ENCODE data around the gene MGARP.

Gene MGARP

DNA sequence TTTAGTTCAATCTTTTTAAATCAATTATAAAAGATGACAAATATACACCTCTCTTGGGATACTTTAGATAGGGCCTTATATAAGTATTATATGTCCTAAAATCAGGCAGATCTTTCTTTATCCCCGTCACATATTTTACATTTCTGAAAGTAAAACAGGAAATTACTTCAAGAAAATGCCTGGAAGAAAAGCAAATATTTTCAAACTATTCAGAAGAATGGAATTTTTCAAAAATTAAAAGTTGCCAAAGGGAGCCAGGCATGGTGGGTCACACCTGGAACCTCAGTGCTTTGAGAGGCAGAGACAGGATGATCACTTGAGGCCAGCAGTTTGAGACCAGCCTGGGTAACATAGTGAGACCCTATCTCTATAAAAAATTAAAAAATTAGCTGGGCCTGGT lies 34.4 kb downstream of the MGARP start:
- H3K4me3 ChIP-seq (ENCODE audit: low read depth, low read length), result no peak overlapping the region

DNA sequence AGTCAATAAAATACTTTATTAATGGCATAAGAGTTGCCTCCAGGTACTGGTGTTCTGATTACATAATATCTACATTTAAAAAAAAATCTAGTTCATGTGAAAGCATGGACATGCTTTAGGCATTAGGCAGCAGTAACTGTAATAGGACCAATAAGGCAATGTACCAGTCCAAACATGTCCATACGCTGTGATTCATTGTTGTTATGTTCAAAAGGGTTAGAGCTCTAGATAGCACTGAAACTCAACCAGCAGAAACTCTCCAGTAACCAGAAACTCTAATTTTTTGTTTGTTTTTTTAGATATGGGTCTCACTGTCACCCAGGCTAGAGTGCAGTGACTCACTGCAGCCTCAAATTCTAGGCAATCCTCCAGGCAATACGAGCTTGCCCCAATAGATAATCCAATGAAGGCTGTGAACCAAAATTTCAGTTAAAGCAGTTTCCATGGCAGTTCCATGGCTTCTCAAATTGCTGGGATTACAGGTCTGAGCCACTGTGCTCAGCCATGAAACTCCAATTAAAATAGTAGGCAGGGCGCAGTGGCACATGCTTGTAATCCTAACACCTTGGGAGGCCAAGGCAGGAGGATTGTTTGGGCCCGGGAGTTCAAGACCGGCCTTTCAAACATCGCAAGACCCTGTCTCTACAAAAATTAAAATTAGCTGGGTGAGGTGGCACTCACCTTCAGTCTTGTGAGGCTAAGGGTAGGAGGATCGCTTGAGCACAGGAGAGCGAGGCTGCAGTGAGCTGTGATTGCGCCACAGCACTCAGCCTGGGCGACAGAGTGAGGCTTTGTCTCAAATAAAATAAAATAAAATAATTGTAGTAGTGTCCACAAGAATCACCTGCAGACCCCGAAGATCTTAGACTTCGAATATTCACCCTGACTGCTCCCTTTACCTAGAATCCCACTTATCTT lies 36.3 kb downstream of the MGARP start:
- no peak overlapping the region for H3K4me3 ChIP-seq (ENCODE audit: low read depth, low read length)

DNA sequence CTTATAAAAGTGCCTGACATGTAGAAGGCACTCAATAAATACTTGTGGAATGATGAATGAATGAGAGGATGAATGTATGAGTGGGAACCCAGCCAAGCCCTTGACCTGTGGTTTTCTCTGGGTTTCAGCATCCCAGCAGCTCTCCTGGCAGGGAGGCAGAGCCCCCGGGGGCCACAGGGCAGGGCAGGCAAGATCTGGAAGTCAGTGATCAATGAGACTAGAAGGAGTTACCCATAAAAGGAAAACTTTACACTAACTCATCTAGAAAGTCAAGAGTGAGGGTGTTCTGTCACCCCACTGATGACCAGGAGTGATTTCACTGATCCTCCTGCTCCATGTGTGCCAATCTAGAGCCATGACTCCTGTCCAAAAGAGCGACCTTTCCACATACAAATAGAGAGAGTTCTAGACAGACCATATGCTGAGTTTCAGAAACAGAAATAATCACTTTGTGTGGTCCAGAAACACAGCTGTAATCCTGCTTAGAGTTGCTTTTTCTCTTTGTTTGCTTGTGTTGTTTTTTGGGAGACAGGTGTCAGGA lies 37.4 kb downstream of the MGARP start:
- no peak overlapping the region for H3K4me3 ChIP-seq (ENCODE audit: low read depth, low read length)

DNA sequence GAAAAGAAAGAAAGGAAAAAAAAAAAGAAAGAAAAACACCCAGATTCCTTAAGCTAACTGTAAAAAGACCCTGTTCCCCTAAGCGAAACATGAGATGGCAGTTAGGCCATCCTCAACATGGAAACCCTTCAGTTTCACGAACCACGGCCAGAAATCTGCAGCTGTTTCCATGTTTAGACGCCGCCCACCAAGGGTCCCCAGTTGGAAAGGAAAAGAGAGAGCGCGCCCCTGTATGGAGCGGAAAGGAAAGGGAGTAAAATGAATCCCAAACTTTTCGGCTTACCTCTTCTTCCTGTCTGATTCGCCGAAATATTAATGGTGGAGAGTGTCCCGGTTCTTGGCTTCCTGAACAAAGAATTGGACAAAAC lies 38.3 kb downstream of the MGARP start:
- no peak overlapping the region for H3K4me3 ChIP-seq (ENCODE audit: low read depth, low read length)

DNA sequence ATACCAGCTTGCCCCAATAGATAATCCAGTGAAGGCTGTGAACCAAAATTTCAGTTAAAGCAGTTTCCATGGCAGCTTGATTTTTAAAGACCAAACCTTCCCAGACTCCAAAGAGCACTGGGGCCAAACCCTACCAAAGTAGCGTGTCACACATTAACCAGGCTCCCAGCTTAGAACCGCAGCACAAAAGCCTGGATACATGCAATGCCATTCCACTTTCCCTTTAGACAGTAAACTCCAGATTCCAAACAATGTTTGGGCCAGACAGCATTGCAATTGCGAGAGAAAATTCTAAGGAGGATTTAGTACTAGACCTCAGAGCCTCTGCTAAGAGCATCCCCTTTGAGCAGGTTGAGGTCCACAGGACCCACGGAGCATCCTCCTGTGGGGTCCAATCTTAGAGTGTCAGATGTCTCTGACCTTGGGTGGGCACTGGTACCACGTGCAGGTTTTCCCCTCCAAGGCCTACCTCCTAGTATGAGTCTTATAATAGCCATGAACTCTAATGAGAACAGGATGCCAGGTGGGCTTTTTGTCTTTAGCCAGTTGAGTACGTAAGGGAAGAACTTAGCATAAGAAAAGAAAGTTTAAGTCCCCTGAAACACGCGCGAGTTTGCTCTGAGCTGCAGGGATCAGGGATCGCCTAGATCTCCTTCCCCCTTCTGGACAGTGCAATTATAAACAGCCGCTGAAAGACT lies 38.8 kb downstream of the MGARP start:
- H3K4me3 ChIP-seq (ENCODE audit: low read depth, low read length), result no peak overlapping the region

DNA sequence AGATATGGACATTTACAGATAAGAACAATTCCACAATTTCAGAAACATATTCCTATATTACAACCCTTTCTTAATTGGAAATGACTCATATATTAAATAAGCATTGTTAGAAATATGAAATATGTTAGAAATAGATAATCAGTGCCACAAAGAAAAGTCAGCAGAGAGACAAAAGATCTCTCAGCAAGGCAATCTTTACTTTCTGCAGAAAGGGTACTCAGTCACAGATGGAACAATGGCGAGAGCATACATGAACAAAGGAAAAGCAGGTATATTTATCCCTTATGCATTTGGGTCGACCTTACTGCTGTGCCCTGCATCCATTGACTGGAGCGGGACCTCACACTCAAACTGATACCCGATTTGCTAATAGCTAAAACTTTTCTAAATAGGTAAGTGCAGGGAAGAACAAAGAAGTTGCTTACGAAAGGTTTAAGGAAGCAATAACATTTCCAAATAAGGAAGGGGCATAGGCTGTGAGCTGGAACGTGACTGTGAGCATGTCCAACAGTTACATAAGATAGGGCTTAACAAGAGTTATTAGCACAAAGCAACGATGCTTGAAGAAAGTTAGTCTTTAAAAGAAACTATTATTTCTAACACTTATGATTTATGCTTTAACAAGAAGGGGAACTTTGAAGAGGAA lies 40.8 kb downstream of the MGARP start:
- H3K4me3 ChIP-seq (ENCODE audit: low read depth, low read length), result no peak overlapping the region

DNA sequence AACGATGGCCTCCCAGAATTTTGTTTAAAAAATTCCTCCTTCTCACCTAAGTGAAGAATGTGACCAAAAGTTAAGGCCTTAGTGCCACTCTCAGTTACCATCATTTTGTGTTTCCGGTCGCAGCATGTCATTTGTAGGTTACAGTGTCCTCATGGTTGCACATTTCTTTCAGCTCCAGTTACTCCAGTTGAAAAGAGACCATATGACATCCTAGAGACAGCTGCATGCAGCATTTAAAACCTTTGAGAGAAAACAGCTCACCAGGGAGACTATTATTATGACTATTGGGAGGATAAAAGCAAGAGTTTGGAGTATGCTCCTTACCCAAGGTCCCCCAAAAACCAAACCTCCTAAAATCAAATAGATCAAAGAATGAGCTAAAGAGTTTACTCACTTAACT lies 45.8 kb downstream of the MGARP start:
- no peak overlapping the region for H3K4me3 ChIP-seq (ENCODE audit: low read depth, low read length)

DNA sequence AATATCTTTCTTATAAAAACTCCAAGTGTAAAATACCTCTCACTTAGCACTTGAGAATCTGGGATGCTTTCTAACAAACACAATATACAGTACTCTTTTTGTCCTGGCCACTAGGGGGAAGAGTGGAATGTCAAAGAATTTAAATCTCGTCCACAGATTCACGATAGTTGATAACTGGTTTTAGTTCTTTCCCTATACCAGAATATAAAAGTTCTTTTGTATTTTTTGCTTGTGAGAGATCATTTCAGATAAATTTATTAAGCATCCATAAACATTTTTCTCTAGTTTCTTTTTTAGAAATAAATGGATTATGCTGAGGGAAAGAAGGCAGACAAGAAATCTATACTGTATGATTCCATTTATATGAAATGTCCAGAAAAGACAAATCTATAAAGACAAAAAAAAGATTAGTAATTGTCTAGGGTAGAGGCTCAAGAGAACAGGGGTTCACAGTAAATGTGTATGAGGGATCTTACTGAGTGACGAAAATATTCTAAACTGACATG lies 50.4 kb downstream of the MGARP start:
- no peak overlapping the region for H3K4me3 ChIP-seq (ENCODE audit: low read depth, low read length)

DNA sequence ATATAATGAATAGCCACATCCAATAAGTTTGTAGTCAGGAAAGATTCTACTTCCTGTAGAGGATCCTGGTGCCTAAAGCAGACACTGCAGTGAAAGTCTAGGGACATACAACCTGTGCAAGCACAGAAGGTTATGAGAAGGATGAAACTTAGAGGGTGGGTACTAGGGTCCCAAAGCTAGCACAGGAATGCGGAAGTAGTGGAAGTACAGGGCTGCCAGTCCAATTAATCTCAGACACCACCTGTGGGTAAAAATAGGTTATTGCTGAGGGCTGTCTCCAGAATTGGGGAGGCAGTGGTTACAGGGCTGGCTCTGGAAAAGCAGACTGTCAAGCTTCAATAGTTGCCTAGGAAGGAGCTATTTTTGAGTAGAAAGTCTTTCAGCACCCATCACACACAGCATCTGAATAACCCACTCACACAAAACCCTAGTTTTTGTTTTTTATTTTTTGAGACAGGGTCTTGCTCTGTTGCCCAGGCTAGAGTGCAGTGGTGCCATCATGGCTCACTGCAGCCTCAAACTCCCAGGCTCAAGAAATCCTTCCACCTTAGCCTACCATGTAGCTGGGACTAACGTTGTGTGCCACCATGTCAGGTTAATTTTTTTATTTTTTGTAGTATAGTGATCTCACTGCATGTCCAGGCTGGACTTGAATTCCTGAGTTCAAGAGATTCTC lies 52.2 kb downstream of the MGARP start:
- H3K4me3 ChIP-seq (ENCODE audit: low read depth, low read length), result no peak overlapping the region

DNA sequence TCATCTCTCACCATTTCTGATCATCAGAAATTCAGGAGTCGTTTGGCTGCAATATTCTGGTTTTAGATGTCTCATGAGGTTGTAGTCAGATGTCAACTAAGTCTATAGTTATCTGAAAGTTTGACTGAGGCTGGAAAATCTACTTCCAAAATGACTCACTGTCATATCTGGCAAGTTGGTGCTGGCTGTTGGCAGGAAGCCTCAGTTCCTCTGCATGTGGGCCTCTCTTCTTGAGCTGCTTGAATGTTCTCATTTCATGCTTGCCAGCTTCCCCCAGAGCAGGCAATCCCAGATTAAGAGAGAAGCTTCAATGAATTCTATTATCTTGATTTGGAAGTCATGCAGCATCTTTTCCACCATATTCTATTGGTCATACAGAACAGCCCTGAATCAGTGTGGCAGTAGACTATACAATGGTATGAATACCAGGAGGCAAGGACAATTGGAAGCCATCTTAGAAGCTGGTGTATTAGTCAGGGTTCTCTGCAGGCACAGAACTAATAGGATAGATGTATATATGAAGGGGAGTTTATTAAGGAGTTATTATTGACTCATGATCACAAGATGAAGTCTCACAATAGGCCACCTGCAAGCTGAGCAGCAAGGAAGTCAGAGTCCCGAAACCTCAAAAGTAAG lies 56.2 kb downstream of the MGARP start:
- no peak overlapping the region for H3K4me3 ChIP-seq (ENCODE audit: low read depth, low read length)

DNA sequence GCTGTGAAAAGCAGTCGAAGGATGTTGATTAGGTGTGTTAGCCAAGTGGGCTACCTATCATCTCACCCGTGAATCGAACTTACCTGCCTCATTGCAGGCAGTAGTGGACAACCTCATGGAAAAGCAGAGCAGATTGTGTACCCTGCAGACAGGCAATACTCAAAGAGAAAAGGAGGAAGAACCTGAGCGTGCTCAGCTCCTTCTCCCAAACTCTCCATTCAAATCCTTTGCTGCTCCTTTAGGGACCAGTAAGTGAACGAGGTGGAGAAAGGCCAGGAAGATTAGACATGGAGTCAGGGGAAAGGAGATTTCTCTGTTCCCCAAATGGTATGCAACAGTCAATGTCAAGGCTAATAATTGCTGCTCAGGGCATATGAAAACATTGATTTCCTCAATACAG lies 57.8 kb downstream of the MGARP start:
- no peak overlapping the region for H3K4me3 ChIP-seq (ENCODE audit: low read depth, low read length)

DNA sequence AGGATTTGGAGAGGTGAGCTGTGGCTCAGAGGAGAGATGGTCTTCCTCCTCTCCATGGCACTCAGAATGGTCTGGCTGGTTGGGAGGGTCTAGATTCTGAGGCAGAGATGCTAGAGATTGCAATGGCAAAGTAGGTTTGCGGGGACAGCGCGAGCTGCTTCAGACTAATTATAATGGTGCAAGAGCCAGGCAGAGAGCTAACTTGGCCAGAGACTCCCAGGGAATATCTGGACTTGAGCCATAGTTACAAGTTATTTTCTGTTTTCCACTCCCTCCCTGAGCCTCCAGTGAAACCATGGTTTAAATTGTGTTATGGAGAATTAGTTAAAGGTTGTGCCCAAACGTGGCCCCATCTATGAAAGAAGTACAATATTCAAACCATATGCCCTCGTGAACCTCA lies 58.3 kb downstream of the MGARP start:
- no peak overlapping the region for H3K4me3 ChIP-seq (ENCODE audit: low read depth, low read length)

DNA sequence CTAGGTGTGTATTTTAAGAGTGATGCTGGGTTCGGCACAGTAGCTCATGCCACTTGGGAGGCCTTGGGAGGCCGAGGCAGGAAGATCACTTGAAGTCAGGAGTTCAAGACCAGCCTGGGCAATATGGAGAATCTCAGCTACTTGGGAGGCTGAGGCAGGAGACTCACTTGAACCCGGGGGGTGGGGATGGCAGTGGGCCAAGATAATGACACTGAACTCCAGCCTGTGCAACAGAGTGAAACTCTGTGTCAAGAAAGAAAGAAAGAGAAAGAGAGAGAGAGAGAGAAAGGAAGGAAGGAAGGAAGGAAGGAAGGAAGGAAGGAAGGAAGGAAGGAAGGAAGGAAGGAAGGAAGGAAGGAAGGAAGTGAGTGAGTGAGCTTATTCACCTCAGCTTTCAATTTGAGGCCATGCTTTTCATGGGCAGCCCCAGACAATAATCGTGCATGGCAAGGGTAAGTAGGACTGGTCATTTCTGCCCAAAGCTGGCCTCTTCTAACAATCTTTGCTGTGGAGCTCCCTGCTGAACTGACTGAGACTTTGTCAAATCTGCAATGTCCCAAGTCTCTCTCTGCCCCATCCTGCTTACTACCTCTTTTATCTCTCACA lies 60.5 kb downstream of the MGARP start:
- H3K4me3 ChIP-seq (ENCODE audit: low read depth, low read length), result no peak overlapping the region

Data from iPS-11a (cell line).